MV-4-11 (cell line): ENCODE measurements around the gene ROCK2.
"Not testable (repeated sequence)": the region's sequence is repeated elsewhere in the genome, so short reads cannot be mapped to it uniquely, and the experiment has no call there.

Source experiments
- DNase-seq: peaks from one replicate; lab custom pipeline; 2025; lab: John Stamatoyannopoulos, UW

ROCK2 gene

DNA sequence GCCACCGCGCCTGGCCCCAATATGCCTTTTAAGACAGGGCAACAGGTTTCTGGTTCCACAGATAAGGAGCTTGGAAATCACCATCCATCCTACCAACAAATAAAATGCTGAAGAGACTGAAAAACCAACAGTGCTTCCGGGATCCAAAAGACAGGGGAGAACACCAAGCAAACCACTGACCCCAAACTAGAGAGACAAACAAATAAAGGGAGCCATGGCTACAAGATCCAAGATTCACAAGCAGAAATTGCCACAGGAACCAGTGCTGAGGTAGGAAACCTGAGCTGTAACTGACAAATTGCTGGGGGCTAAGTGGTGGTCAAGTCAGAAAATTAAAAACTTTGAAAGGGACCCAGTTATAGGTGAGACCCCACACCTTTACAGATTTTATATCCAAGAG is 76.5 kb downstream of the ROCK2 start:
- no peak for DNase-seq

DNA sequence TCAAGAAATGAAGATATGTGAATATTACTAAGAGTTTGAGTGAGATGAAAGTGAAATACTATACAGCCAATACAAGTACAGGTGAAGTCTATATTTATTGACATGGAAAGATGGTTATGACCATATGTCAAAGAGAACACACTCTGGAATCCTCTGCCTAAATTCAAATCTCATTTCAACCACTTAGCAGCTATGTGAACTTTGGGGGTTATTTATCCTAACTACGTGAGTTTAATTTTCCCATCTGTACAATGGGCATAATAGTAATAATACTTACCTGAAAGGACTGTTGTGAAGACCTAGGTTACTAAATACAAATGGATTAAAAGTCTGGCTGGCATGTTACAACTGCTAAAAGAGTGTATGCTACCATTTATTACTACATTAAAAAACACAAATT is 79.6 kb downstream of the ROCK2 start:
- DNase-seq: no peak

DNA sequence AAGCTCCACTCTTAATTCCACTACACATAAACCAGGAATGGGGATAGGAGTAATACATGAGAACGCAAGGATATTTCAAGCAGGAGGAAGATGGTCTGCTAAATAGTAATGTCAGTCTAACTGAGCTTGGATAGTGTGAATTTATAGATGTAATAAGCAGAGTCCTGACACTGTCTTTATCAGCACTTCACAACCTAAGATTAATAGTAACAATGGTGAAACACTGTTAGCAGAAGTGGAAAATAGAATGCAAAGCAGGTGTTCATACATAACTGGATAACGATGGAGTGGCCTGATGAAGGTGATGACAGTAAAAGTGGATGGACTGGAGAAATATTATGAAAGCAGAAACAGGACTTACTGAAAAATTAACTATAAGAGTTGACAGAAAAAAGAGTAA is 80.4 kb downstream of the ROCK2 start:
- DNase-seq: no peak

DNA sequence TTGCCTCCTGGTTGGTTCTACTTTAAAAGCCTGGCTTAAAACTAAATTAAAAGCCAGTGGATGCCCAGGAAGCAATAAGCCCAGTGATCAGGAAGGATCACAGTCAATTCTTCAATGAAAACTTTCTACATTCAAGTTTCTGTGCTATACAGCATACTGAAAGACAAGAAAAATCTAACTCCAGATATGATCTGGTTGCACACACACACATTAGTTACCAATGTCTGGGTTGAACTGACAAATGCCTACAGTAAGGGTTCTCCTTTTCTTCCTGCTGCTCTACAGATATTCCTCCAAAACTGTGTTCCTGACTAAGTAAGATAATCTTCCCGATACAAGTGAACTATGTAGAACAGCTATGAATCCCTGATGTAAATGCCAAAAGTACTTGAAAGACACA is 81.3 kb downstream of the ROCK2 start:
- no peak for DNase-seq

DNA sequence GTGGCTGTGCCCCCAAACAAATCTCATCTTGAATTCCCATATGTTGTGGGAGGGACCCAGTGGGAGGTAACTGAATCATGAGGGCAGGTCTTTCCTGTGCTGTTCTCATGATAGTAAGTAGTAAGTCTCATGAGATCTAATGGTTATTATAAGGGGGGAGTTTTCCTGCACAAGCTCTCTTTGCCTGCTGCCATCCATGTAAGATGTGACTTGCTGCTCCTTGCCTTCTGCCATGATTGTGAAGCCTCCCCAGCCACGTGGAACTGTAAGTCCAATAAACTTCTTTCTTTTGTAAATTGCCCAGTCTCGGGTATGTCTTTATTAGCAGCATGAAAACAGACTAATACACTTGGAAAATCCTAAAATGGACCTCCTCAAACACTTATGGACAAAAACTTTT is 82.0 kb downstream of the ROCK2 start:
- DNase-seq: not testable (repeated sequence)

DNA sequence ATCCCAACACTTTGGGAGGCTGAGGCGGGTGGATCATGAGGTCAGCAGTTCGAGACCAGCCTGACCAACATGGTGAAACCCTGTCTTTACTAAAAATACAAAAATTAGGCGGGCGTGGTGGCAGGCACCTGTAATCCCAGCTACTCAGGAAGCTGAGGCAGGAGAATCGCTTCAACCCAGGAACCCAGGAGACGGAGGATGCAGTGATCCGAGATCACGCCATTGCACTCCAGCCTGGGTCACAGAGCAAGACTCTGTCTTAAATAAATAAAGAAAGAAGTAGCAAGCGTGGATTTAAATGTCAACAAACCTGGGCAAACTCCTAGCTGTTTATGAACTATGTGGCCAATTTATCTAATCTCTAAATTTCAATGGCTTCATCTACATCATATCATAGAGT is 82.9 kb downstream of the ROCK2 start:
- DNase-seq: not testable (repeated sequence)

DNA sequence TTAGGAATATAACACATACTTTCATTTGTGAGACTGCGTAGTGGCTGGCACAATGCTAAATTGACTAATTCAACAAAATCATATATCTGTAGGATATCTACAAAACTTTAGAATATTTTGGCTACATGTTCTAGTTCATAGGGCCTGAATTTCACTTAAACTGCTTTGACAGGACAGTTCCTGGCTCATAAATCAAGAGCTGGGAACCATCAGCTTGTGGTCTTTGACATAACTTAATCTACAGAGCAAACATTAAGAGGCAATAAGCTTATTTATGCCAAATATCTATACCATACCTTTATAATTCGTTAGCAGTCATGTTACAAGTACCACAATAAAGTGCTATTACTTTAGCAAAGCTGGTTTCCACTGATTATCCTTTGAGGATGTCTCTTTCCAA is 83.5 kb downstream of the ROCK2 start:
- DNase-seq: no peak

DNA sequence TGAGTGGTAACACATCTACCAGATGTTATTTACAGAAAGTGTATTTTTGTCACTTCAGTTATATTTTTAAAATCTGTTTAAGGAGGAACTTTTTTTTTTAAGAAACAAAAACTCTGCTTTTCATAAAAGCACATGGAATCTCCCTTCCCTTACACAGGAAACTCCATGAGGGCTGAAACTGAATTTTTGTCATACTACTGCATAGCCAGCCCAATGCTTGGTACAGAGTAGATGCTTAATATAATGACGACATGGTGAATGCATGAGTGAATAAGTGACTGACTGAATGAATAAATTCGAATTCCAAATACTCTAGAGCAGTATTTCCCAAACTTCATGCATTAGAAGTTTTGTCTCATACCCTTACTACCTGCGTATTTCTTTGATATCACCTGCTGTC is 86.5 kb downstream of the ROCK2 start:
- no peak for DNase-seq

DNA sequence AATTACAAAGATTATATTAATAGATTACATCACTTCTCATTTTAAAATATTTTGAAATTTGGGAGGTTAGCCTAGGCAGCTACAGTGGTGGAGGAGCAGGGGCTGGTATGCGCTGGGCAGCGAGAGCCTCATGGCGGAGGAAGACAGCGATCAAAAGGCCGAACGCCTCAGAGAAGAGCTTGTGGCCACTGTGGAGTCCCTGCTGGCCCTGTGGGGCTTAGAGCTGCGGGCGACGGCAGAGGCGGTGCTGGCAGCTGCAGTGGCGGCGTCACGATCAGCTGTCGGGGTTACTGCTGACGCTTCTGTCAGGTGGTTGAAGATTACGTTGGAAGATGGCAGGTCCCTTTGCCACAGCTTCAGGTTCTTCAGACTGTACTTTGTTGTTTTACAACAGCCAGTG is 87.4 kb downstream of the ROCK2 start:
- DNase-seq: no peak

DNA sequence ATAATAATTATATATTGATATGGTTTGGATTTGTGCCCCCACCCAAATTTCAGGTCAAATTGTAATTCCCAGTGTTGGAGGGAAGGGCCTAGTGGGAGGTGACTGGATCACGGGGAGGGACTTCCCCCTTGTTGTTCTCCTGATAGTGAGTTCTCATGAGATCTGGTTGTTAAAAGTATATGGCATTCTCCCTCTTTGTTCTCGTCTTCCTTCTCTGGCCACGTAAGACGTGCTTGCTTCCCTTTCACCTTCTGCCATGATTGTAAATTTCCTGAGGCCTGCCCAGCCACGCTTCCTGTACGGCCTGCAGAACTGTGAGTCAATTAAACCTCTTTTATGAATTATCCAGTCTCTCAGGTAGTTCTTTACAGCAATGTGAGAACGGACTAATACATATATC is 88.3 kb downstream of the ROCK2 start:
- no peak for DNase-seq

DNA sequence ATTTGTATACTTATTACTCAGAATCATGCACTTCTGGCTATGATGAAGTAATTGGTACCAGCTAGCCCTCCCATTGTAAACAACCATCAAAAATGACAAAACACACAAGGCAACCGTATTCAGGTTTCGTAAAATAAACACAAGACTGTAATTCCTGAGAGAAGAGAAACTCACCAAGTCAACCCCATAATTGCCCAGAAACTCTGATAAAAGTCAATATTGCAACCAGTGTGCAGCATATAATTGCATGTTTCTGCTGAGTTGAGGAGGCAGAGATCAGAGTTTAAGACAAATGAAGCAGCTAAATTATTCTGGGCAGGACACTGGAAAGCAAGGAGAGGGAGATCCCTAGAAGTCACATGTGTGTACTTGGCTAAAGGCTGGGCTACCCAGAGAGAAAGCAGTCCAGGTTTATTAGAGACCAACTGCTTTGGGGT is 90.3 kb downstream of the ROCK2 start:
- no peak for DNase-seq

DNA sequence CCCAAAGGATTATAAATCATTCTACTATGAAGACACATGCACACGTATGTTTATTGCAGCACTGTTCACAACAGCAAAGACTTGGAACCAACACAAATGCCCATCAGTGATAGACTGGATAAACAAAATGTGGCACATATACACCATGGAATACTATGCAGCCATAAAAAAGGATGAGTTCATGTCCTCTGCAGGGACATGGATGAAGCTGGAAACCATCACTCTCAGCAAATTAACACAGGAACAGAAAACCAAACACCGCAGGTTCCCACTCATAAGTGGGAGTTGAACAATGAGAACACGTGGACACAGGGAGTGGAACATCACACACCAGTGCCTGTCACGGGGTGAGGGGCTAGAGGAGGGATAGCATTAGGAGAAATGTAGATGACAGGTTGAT is 92.0 kb downstream of the ROCK2 start:
- not testable (repeated sequence) for DNase-seq

DNA sequence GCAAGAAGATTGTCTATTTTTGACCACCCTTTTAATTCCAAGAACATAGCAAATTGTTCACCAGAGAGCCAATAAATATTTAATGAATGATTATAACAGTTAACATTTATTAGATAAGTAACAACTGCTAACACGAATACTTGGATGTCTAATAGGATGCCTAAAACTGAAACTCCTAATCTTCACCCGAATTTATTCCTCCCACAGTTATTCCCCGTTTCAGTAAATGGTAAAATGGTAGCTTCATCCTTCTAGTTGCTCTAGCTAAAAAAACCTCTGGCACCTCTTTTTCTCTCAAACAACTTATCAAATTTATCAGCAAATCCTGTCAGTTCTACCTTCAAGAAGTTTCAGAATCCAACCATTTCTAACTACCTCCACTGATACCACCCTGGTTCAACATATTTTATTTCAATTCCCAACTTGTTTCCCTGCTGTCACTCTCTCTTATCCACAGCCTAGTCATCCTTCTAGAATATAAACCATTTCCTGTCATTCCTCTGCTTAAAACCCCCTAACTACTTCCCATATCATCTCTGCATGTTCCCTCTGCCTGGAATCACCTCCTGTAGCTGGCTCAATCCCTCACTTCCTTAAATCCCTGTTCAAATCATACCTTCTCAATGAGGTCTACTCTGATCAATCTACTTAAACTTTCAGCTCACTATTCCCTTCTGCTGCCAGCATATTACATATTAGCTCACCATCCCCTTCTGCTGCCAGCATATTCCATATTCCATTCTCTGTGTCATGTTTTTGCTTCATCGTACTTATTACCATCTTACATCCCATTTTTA is 93.8 kb downstream of the ROCK2 start:
- DNase-seq: no peak

DNA sequence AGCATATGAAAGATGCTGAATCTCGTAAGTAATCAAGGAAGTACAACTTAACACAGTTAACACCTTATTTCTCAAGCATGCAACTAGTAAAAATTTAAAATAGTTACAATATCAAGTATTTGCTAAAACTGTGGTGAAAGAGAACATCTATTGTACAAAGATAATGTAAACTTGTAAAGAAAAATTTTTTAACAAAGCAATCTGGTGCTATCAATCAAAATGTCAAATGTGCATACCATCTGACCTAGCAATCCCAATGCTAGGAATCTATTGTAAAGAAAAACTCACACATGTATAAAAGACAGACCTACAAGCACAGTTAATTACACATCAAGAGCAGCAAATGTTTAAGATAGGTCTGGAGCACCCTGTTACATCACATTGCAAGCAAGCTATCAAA is 99.1 kb downstream of the ROCK2 start:
- no peak for DNase-seq

DNA sequence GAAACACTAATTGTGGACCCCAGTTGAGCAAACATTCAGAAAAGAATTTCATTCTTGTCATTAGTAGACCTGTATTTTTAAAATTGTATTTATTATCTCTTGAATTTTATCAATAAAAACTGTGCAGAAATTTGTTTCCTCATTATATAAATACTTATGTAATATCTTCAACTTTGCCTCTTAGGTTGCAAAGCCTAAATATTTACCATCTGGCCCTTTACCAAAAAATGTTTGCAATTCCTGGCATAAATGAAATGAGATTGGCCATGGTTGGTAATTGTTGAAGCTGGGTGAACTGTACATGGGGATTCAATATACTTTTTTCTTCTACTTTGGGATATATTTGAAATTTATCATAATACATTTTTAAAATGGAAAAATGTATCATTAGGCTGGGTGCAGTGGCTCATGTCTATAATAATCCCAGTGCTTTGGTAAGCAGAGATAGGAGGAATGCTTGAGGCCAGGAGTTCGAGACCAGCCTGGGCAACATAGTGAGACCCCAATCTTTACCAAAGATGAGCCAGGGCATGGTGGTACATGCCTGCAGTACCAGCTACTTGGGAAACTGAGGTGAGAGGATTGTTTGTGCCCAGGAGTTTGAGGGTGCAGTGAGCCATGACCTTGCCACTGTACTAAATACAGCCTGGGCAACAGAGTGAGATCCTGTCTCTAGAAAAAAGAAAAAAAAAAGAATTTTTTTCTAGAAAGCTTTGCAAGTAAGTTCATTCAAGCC is 100.2 kb downstream of the ROCK2 start:
- no peak for DNase-seq

DNA sequence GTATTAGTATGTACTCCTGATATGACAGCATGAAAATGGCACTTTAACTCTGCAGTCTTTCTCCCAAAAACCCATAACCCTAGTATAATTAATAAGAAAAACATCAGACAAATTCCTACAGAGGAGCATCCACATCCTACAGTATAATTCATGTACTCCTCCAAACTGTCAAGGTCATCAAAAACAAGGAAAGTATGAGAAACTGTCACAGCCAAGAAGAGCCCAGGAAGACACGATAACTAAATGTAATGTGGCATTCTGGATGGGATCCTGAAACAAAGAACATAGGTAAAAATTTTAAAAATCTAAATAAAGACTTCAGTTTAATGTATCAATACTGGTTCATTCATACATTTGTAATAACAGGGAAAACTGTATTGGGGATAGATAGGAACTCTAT is 100.9 kb downstream of the ROCK2 start:
- DNase-seq: no peak

DNA sequence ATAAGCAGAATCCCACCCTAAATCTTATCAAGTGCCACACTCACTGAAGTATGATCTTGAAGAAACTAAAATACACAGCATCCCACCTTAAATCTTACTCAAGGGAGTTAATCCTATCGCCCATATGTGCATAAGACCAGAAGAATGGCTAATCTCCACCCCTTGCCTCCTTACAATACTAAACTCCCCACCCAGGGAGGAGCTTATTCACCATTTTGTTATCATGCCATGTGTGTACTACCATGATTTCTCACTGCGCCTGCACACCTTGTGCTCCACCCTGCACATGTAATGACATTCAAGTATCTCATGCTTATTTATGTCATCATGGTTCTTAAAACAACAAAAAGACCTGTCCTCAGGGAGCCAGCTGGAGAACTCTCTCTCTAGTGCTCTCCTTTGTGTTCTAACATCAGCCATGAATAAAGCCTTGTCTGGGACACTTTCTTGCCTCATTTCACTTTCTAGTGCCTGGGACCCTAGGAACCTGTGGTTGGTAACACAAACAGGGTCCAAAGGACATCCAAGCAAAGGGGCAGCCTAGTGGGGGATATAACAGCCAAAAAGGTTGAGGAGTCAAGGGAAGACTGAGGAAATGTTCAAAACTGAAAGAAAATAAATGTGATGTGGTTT is 101.8 kb downstream of the ROCK2 start:
- no peak for DNase-seq

DNA sequence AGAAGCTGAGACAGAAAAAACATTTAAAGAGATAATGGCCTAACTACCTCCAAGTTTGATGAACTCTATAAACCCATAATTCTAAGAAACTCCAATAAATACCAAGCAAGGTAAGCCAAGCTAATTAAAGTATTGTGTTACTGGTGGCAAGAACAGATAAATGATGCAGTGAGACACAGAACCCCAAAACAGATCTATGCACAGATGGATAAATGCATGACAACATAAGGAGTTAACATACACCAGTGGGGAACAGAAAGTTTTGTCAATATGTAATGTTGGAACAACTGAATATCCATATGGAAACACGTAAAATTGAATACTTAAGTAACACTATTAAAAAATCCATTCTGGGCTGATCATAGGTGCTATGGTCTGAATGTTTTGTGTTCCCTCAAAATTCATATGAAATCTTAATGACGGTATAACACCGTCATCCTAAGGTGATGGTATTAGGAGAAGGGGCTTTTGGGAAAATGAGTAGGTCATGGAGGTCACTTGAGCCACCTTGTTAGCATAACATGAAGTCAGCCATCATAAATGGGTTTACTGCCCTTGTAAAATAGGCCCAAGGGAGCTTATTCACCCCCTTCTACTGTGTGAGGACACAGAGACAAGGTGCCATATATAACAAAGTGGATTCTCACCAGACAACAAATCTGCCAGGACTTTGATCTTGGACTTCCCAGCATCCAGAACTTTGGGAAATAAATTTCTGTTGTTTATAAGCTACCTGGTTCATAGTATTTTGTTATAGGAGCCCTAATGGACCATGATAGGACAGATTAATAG is 102.8 kb downstream of the ROCK2 start:
- DNase-seq: no peak

DNA sequence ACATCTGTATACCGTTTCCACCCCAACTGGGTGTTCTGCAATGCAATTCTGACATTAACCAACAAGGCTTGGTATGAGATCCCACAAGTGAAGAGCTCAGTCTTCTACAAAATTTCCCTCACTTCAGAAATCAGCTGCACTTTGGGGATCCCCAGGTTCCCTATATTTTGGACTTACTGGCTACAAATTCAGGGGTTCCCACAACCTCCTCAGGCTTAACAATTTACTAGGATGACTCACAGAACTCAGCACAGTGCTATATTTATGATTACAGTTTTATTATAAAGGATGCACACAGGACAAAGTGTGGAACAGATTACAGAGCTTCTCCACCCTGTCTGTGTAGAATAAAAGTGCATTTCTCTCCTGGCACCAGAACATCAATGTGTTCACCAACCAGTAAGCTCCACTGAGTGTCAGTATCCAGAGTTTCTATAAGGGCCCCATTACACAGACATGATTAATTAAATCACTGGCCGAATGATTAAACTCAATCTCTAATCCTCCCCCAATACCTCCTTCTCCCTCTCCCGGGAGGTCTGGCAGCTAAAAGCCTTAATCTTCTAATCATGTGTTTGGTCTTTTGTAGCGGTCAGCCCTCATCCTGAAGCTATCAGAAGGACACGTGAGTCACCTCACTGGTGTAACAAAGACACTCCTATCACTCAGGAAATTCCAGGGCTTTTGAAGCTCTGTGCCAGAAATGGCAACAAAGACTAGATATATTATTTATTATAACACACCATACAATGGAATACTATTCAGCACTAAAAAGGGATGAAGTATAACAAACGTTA is 104.6 kb downstream of the ROCK2 start:
- DNase-seq: no peak

DNA sequence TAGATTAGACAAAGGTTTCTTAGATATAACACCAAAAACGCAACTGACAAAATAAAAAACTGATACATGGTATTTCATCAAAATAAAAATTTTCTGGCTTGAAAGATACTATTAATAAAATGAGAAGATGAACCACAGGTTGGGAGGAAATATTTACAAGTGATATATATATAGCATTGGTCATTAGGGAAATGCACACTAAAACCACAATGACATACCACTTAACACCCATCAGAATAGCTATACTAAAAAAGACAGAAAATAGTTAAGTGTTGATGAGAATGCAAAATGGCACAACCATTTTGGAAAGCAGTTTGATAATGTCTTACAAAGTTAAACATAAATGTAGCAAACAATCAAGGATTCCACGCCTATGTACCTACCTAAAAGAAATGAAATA is 105.3 kb downstream of the ROCK2 start:
- DNase-seq: no peak

DNA sequence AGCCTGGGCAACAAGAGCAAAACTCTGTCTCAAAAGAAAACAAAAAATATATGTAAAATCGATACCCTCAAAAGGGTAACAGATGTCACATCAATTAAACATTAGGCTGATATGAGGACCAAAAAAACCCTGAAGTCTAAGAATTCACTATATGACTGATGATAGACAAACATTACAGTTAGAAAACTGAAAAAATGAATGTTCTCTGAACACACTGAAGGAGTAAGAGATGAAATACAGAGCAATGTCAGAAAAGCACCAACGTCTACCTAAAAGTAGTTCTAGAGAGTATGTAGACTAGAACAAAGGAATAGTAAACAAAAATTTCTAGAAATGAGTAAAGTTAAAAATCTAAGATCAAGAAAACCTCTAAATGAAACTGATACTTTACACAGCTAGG is 107.3 kb downstream of the ROCK2 start:
- DNase-seq: no peak

DNA sequence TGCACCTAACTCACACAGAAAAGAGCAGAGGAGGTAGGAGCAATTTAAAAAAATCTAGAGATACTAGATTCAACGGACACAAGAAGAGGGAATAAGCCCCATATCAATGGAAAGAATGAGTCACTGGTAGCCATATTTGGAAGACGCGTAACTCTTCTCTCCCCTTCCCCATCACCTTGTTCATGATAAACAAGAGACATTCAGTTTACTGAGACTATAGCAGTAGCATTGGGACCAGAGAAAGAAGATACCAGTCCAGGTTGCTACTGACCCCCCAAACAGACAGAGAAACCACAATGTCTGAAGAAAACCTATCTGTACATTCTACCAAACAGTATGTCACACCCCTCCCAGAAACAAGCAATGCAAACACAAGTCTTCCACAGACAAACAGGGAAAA is 108.1 kb downstream of the ROCK2 start:
- DNase-seq: no peak
